Cerebellar cortex (tissue), 1 donor: ENCODE data around the gene CADM3.

Source experiments
- DNase-seq: peaks from one replicate; pipeline ENCODE4 v3.0.0-alpha.2; 2015; ENCODE audit warnings: low spot score

The CADM3 gene

GRCh38 chr1:159173320-159173719 lies 1.9 kb downstream of the CADM3 start:
- no peak for DNase-seq

DNA sequence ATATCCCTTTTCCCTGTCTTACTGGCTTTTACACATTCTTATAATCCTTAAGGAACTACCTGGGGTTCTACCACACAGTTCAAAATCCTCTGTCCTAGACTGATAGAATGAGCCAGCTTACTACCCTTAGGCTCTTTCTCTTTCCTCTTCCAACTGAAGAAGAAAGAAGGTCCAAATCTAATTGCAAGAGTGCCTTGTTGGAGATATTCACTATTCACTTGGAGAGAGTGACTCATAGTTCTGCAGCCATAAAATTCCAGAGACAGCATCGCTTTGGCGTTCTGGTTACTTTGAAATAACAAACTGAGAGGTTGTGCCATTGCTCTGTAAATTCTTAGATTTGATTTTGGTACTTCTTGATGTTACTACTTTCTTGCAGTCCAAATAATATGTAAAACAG lies 4.2 kb downstream of the CADM3 start:
- no peak for DNase-seq

- no peak for DNase-seq
These were observed 6.0 kb downstream of the CADM3 start for GRCh38 chr1:159177272-159177907.

DNA sequence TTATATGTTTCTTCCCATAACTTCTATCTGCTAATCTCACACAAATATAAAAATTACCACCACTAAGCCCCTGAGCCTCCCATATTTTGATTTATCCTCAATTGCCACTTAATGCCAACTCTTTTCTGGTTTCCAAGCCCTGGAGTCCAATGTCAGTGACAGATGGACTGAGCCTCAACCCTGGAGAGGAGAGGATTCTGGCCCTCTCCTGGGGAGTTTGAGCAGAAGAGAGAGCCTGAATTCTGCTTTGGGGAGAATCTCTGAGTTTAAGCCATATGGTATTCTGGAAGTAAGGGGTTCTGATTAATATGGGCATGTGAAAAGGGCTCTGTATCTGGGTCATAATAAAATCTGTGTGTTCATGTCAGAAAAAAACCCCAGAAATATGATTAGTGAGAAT lies 8.5 kb downstream of the CADM3 start:
- DNase-seq, result peak; percentile 92

DNA sequence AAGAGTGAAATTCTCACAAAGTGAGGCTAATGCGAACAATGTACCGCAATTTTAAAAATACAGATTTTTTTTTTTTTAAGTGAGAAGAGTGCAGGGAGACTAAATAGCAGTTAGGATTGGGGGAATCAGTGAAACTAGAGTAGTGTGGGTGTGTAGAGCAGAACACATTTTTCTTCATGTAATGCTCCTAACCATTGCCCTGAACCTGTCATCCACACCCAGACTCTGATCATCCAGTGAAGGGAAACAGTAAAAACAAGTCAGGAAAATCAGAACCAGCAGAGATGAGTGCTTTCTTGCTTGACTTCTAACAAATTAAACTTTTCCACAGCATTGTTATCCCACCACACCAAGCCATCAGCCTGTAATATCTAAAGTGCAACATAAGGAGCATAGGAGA lies 9.1 kb downstream of the CADM3 start:
- no peak for DNase-seq

- no peak for DNase-seq
These were observed 10.1 kb downstream of the CADM3 start for GRCh38 chr1:159181328-159182024.

DNA sequence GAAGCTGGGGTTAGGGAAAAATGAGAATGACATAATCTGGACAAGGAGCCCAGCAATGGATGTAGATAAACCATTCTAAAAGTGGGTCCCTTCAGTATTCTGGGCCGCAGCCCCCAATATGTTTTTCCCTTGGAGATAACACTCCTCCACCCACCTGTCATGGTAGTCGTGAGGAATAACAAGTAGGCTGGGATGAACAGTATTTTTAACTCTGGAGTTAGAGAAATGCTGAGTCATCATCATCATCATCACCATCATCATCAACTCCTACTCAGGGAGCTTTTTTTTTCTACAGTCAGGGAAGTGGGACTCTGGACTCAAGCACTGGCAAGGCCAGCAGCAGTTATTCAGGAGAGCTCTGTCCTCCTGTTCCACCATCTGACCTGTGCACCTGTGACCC lies 12.8 kb downstream of the CADM3 start:
- DNase-seq, result no peak

DNA sequence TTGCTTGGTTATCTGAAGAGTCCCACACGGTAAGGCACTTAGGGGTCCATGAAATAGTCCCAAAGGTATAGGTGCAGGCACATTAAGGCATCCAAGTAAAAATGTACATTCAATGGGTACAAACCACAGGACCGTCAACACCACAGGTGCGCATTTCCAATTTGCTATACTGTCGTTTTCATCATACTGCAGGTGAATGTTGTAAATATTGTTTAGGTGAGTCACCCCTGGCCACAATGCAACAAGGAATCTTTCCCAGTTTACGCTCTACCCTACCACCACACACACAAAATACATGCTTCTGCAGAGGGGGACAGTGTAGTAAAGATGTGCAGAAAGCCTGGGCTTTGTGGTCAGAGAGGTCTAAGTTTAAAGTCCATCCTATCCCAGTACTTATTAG lies 13.7 kb downstream of the CADM3 start:
- no peak for DNase-seq

DNA sequence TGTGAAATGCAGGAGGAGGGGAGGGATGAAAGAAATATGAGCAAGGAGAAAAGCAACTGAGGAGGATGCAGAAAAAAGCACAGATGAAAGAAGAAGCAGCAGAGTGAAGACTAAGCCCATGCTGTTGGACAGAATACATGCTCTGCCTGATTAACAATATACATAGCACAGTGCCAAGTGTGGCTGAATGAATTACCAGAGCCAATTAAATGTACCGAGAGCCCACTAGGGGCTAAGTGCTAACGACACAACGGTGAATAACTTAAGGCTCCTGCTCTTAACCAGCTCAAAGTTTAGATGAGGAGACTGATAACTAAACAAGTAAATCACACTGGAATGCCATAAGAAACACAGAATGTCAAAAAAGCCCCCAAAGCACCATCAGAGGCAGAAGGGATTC lies 15.6 kb downstream of the CADM3 start:
- DNase-seq, result no peak

DNA sequence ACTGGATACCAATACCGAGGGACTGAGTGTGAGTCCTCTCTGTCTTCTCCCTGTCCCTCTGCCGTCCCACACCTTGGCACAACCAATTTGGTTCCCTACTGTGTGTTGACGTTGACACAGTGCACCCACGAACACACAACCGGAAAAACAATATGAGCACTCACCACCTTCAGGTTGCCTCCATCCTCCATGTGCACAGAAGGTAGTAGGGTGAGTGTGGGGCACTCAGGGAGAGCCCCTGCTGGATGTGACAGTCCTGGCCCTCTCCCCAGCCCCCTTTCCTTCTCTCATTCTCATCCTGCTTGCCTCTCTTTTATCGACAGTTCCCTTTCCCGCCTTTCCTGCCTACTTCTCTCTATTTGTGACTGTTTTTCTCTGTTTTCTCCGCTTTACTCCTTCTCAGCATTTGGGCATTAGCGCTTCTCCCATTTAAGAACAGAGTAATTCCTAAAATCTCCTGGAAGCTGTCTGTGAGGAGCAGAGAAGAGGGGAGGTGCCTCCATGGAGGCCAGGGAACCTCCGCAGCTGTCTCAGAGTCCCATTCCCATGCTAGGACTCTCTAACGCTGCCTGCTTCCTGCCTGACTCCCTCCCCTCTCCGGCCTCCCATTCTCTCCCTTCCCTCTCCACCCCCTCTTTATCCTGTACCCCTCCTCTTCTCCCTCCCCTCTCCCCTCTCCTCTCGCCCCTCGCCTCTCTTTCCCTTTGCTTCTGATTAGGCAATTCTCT lies 16.4 kb downstream of the CADM3 start:
- DNase-seq, result no peak

DNA sequence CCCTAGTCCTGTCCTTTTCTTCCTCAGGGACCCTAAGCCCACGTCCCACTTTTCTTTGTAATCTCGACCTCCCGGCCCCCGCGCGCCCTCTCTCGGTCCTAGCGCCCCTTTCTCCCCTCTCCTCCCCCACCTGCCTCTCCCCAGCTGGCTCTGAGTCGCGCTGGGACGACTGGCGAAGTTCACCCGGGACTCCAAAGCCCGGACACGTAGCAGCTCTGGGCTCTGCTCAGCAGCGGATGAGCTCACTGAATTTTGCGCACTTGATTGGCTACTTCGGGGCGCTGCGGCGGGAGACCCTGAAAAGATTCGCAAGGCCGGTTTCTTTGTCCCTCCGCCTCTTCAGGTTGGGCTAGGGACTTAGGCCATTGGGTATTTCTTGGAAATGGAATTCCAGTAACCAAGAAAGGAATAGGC lies 17.0 kb downstream of the CADM3 start:
- peak; percentile 63 for DNase-seq

DNA sequence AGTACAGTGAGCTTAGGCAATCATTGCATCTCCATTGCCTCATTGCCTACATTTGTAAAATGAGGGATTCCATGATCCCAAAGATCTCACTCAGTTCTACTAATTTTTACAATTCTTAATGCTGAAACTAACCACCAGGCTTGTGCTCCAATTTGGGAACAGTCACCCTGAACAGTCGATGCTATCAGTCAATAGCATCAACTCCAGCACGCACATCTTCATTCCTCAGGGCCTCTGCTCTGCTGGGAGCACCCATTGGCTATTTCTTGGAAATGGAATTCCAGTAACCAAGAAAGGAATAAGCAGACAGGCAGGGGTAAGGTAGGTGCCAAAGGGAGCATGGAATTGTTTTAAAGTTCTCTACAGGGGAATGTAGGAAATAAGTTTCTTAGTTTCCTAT lies 19.0 kb downstream of the CADM3 start:
- no peak for DNase-seq

DNA sequence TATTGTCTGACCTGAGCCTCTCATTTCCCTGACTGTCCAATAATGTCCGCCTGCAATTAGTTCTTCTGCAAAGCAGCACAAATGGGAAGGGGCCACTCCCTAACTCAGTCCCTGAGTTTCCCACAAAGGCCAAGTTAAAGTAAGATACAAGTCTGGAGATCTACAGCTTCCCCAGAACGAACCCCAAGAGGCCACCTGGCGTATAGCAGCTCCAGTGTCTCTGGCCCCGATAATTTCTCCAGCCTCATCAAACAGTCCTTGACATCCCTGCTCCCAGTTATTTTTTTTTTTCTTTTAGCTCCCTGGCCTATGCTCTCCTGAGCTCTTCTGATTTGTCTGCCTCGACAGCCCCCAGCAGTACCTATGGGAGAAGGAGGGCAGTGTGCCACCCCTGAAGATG lies 25.1 kb downstream of the CADM3 start:
- no peak for DNase-seq

DNA sequence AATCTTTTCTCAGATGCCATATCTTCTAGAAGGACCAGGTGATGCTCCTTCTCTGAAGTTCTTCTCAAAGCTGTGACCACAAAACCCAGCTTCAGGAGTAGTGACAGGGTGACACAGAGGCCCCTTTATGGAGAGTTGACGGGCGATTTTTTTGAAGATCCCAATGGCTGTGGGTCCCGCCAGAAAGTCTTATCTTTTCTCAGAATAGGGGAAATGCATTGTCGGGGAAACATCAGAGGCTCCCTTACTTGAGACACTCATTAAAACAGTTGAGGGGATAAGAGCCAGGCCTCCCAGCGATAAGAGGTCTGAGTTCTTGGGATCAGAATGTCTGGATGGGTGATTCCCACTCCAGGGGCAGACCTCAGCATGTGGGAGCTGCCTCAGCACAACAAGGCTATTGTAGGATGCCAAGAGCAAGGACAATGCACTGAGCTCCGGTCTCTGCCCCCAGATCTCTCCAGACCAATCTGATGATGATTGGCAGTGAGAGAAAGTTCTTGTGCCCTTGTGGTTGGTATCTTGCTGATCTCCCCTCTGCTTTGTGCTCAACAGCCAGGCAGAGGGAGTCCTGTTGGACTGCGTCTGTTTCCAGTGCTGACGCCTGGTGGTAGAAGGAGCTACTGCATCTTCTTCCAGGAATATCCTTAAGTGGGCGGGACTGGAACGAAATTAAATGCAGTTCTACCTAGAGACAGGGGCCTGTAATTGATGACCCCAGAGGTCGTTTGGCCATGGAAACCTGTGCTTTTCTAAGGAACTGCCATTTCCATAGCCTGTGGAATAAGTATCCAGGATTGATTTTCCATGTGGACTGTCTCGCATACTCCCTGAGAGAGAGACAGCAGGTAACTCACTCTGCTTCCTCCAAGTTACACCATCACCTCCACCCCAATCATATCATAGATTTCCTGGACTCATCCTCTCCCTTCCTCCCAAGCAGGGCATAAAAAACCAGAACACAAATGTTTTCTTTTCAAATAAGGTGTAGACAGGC lies 26.4 kb downstream of the CADM3 start:
- DNase-seq, result peak; percentile 92

GRCh38 chr1:159199901-159200300 lies 28.5 kb downstream of the CADM3 start:
- no peak for DNase-seq

DNA sequence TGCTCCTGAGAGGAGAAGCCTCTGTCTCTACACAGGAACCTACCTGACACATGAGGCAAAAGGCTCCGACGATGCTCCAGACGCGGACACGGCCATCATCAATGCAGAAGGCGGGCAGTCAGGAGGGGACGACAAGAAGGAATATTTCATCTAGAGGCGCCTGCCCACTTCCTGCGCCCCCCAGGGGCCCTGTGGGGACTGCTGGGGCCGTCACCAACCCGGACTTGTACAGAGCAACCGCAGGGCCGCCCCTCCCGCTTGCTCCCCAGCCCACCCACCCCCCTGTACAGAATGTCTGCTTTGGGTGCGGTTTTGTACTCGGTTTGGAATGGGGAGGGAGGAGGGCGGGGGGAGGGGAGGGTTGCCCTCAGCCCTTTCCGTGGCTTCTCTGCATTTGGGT lies 29.4 kb downstream of the CADM3 start:
- no peak for DNase-seq

DNA sequence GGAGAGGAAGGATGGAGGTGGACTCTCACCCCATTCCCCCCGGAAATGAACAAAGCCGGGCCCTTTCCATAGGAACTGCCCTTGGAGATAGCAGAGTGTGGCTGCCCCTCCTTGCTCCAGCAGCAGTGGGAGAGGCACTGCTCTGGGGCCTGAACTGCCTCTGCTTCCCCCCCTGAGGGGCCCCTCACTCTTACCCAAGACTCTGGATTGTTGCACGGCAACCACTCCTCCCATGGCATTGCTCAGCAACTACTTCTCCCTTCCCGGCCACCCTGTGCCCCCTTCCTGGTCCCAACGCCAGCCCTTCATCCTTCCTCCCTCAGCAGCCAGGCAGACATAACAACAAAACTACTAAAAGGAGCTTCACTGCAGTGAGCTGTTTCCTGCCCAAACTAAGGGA lies 30.2 kb downstream of the CADM3 start:
- DNase-seq, result no peak

DNA sequence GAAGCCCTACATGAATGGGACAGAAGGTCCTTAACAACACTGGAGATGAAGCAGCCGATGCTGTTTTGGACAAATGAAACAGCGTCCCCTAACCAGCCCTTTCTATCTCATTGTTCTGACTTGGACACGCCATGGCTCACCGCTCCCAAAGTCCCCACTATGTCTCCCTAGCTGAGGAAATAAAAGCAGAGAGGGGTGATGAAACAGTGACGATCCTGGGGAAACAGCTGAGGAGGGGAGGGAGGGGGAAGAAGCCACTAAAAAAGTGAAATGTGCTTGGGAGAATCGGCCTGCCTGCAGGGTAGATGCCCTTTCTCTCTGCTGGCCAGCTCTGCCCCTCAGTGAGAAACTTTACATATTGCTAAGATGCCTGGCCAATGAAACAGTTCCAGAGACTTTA lies 32.2 kb downstream of the CADM3 start:
- DNase-seq, result no peak

DNA sequence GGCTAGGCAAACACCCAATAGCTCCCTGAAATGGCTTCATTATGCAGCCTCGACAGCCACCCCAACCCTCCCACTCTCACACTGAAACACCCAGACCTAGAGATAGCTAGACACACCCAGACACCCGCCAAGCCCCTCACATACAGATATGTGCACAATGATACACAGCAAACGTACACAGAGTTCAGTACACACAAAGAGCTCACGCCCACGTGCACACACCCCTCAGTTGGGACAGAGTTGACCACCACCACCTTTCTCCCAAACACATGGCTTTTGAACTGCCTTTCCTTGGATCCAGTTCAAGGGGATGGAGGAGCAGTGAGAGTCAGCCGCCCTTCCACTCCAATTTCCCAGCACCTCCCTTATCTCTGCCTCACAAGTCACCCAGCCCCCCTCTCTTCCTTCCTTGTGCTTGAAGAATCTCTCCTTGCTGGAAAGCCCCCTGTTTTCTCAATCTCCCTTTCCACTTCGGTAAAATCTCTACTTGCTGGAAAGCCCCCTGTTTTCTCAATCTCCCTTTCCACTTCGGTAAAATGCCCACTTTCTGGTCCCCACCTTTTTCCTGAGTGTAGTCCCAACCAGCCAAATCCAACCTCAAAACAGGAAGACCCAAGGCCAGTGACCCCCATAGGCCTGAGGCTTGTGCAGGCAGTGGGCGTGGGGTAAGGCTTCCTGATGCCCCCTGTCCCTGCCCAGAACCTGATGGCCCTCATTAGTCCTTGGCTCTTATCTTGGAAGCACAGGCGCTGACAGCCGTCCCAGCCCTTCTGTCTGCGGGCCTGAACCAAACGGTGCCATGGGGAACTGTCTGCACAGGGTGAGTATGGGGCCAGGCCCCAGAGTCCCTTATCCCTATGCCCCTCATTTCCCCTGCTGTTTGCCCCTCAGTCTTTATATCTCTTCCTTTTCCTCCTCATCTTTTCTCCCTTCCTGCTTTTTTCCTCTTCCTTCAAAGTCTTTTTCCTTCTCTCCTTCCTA lies 33.0 kb downstream of the CADM3 start, which contains the start of gene ACKR1:
Gene ACKR1 (plus strand): TSS at position 715 of the 981 bp plus-strand sequence. CDS start 85 bp downstream, at position 800.
- no peak for DNase-seq

DNA sequence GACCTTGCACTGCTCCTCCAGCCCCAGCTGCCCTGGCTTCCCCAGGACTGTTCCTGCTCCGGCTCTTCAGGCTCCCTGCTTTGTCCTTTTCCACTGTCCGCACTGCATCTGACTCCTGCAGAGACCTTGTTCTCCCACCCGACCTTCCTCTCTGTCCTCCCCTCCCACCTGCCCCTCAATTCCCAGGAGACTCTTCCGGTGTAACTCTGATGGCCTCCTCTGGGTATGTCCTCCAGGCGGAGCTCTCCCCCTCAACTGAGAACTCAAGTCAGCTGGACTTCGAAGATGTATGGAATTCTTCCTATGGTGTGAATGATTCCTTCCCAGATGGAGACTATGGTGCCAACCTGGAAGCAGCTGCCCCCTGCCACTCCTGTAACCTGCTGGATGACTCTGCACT lies 33.8 kb downstream of the CADM3 start:
- DNase-seq, result no peak

DNA sequence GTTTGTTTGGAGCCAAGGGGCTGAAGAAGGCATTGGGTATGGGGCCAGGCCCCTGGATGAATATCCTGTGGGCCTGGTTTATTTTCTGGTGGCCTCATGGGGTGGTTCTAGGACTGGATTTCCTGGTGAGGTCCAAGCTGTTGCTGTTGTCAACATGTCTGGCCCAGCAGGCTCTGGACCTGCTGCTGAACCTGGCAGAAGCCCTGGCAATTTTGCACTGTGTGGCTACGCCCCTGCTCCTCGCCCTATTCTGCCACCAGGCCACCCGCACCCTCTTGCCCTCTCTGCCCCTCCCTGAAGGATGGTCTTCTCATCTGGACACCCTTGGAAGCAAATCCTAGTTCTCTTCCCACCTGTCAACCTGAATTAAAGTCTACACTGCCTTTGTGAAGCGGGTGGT lies 34.7 kb downstream of the CADM3 start:
- no peak for DNase-seq
